GM12874 (cell line): ENCODE data around the gene RGS12.

ENCODE experiments used
- TF ChIP-seq, protein P1 (sequence below): IDR thresholded peaks from 2 replicates; pipeline ENCODE4 v1.5.1; 2011; ENCODE audit warnings: low read depth, mild to moderate bottlenecking, control low read depth, low read length, moderate library complexity; ENCODE audit not compliant: insufficient read depth

RGS12 gene

DNA sequence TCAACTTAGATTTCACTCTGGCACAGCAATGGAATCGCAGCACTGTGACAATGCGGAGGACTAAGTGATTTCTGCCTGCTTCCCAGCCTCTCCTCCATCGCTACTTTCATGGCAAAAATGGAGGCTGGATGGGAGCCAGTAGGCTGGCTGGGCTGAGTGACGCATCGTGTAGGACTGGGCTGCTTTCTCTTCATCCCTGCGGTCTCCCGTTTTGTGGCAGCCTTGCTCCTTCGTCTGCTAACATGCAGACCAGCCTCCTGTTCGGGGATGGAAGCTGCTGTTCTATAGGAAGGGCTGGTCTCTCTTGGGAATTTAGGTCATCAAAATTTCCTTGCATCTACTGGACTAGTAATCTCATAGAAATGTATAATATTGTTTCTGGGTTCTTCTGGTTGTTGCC lies 15.8 kb upstream of the RGS12 start:
- TF ChIP-seq, protein P1, sequence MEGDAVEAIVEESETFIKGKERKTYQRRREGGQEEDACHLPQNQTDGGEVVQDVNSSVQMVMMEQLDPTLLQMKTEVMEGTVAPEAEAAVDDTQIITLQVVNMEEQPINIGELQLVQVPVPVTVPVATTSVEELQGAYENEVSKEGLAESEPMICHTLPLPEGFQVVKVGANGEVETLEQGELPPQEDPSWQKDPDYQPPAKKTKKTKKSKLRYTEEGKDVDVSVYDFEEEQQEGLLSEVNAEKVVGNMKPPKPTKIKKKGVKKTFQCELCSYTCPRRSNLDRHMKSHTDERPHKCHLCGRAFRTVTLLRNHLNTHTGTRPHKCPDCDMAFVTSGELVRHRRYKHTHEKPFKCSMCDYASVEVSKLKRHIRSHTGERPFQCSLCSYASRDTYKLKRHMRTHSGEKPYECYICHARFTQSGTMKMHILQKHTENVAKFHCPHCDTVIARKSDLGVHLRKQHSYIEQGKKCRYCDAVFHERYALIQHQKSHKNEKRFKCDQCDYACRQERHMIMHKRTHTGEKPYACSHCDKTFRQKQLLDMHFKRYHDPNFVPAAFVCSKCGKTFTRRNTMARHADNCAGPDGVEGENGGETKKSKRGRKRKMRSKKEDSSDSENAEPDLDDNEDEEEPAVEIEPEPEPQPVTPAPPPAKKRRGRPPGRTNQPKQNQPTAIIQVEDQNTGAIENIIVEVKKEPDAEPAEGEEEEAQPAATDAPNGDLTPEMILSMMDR, result no peak

DNA sequence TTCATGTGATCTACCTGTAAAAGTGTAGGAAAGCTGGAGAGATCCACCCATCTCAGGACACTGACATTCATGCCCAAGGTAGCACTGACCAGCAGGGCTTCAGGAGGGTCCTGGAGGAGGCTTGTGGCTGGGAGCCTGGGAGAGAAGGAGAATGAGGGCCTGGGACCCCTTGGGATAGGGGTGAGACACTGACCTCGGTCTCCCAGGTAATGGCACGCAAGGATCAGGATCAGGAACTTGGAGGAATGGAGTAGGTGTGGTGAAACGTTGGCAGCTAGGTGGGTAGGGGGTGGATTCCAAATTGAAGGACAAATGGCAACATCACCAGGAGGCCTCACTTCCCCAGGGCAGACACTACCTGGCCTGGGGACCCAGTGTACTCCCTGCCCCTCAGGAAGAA lies 12.4 kb upstream of the RGS12 start:
- TF ChIP-seq, protein P1, result no peak

DNA sequence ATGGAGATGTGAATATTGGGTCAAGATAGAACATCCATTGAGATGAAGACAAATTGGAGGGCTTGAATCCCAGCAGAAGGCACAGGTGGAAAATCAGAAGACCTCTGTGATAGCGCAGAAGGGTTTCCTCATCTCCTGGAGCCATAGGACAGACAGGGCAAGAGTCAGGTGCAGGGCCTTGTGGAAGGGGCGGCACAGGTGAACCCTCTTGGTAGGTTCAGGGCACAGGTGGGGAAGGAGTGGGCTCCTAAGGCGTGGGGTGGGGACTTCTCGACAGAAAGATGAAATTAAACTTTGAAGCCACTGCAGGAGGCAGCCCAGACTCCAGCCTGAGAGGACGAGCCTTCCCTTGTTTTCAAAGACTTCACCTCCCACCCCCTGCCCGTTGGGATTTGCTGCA lies 9.3 kb upstream of the RGS12 start:
- TF ChIP-seq, protein P1, result no peak

DNA sequence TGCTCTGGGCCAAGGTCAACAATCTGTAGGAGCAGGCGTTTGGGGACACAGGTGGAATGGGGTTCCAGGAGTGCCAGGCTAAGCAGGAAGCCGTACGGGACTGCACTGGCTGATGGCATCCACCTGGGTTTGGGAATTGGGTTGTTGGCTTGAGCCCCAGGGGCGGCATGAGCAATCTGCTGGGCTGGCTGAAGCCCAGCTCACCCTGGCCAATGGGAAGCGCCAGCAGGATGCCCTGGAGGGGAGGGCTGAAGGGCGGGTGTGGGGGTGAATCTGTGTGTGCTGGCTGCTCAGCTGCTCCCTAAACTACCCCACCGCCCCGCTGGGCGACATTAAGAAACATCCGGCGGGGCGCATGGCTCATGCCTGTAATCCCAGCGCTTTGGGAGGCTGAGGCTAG lies 8.9 kb upstream of the RGS12 start:
- TF ChIP-seq, protein P1, result no peak

DNA sequence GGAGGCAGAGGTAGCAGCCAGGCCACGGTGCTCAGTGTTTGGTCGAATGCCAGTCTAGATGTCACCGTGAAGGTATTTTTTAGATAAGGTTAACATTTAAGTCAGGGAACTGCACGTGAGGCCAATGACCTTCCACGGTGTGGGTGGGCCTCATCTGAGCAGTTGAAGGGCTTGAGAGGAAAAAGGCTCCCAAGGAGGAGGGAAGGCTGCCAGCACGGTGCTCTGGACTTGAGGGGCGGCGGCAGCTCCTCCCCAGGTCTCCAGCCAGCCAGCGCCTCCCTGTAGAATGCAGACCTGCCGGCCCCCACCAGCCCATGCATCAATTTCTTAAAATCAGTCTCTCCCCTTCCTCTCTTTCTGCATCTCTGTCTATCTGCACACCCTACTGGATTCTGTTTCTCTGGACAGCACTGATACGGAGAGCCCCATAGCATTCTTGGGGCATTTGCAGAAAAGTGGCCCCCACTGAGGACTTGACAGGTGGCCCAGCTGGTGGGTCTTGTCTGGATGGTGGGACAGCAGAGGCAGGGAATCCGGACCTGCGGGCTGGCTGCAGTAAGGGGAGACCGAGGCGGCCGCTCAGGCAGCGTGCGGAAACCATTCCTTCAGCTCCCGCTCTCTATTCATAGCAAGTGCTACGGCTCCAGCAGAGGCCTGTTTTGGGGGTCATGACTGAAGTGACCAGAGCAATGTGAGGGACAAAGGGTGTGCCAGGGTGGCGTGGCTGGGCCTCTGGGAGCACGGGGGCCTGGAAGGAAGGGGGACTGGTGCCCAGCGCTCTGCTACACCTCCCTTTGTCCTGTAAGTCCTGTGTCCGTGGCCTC lies 7.9 kb upstream of the RGS12 start:
- TF ChIP-seq, protein P1, result no peak

DNA sequence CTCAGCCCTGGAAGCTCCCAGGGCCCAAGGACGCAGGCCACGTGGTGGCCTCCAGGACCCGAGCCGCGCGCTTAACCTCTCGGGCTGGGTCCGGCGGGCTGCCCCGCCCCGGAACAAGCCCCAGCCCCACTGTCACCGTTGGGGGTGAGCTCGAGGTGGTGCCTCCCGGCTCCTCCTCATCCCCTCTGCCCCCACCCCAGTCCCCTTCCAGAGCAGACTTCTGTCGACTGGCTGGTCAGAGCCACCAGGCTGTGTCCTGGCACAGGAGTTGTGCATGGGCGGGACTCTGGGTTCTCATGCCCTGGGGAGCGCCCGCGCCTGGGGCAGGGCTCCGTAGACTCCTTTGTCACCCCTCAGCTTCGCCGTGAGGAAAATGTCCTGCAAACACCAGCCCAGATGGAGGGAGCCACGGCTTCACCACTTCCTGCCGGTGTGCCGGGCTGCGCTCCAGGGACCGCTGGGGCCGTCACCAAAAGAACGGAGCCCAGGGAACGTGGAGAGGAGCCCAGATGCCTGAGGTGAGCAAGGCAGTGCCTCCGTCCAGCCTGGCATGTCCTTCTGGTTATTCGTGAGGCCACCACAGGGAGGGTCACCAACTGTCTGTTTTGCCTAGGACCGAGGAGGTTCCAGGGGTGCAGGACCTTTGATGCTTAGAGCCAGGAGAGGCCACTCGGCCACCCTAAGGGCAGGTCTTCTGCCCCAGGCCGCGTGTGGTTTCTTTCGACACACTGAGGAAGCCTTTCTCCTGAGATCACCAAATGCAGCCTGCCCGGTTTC lies 7.1 kb upstream of the RGS12 start:
- TF ChIP-seq, protein P1, result no peak

DNA sequence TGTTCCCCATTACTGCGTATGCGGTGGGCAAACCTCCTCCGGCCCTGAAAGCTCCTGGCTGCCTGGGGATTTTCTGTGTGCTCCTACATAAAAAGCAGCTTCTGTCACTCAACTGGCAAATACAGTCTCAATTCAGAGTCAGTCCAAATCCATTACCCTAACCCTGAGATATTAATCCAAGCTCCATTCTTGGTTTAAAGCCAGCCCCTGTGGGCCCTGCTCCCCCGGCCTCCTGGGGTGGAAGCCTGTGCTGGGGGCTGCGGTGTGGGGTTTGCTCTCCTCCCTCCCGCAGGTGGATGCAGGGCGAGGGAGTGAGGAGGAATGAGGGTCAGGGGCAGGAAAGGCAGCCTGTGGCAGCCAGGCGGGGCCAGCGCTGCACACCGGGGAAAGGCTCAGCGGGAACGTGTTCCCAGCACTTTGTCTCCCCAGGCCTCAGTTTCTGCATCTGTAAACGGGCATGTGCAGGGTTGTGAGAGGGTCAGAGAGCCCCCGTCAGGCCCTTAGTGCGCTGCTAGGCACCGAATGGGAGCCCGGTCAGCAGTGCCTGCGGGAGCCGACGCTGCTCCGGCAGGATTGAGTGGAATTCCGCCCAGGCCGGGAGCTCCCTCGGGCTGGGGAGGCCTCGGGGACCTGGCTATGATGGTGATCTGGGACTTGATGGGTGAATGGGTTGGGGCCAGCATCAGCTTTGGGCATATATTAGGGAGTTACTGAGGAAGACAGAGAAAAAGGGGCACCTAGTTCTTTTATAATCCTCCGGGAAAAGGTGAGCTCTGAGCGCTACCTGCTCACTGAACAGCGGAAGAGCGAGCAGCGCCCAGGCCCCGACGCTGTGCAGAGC lies 6.3 kb upstream of the RGS12 start:
- TF ChIP-seq, protein P1, result no peak
